IPS-18a (cell line): ENCODE results near the gene SKIC2.
"Not testable (repeated sequence)": the region's sequence is repeated elsewhere in the genome, so short reads cannot be mapped to it uniquely, and the experiment has no call there.

Experiments used
- H3K27ac ChIP-seq: one replicate; pipeline ENCODE4 v1.5.1; 2013; ENCODE audit warnings: low read length
- H3K27me3 ChIP-seq: one replicate; pipeline ENCODE4 v1.6.1; 2013; ENCODE audit warnings: mild to moderate bottlenecking, low read length; ENCODE audit not compliant: control insufficient read depth, insufficient read depth
- H3K36me3 ChIP-seq: one replicate; pipeline ENCODE4 v1.6.1; 2013; ENCODE audit warnings: low read depth, low read length; ENCODE audit not compliant: control insufficient read depth
- H3K4me1 ChIP-seq: one replicate; pipeline ENCODE4 v1.6.1; 2013; ENCODE audit warnings: low read depth, low read length; ENCODE audit not compliant: control insufficient read depth
- H3K4me3 ChIP-seq: one replicate; pipeline ENCODE4 v1.5.1; 2013; ENCODE audit warnings: low read length
- H3K9ac ChIP-seq: one replicate; pipeline ENCODE4 v1.6.1; 2013; ENCODE audit warnings: mild to moderate bottlenecking, low read length, moderate library complexity
- H3K9me3 ChIP-seq: one replicate; pipeline ENCODE4 v1.6.1; 2013; ENCODE audit warnings: low read depth, low read length; ENCODE audit not compliant: control insufficient read depth

The SKIC2 gene

DNA sequence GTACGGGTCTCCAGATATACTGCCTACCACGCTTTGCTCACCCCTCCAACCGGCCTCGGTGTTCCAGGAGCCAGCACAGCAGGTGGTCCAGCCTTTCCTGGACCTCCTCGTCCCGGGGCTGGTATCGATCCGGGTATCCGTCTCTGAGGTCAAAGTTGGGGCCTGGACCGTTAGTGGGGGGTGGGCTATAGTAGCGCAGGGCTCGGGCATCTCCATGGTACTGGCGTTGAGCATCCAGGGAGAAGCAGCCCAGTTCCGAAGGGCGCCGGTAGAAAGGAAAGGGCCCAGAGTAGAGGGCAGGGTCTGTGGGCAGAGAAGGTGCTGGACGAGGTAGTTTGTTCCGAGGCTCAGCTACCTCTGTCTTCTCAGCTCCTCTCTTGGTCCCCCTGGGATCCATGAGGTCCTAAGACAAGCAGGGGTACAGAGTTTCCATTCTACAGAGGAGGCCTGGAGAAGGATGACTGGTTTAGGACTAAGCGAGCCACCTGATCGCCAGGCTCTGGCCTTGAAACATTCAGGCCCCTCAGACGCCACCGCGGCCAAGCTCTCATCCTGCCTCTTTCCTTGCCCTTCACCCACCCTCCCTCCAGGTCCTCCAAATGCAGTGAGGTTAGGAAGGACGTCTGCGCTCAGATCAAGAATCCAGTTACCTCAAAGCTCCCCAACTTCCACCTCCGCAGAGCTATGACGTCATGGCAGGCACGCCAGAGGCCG, 12.5 kb downstream of the SKIC2 start:
- Histone ChIP-seq H3K36me3 (peaks cover 28% of the 10 kb centered on the region), H3K4me1 (peaks cover 5% of the 10 kb centered on the region), H3K27me3 (no peaks in the 10 kb centered on the region), H3K9me3 (no peaks in the 10 kb centered on the region), H3K9ac (peak overlapping the region; percentile 59), H3K4me3 (peak overlapping the region; percentile 91), H3K27ac (peak overlapping the region; percentile 89)

DNA sequence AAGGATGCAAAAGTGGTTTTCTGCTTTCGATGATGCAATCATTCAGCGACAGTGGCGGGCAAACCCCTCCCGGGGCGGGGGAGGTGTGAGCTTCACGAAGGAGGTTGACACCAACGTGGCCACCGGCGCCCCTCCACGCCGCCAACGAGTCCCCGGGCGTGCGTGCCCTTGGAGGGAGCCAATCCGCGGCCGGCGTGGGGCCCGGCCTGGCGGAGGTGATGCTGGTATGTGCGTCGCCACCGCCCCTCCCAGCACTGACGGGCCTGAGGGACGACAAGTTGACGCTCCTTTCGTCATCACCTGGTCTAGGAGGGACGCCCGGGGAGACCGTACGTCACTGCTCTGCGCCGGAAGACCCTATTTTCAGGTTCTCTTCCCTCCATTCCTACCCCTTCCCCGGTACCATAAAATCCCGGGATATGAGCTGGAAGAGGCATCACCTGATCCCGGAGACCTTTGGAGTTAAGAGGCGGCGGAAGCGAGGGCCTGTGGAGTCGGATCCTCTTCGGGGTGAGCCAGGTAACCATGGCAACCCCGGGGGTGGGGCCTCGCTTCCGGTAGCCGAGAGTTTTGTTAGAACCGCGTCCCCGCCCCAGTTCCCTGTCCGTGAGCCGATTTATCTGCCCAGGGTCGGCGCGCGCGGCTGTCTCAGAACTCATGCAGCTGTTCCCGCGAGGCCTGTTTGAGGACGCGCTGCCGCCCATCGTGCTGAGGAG, 13.2 kb downstream of the SKIC2 start, which contains the start of gene DXO:
TSS of gene DXO (minus strand) at position 146 of the 716 bp plus-strand sequence. CDS start 463 bp downstream, outside the sequence.
- Histone ChIP-seq H3K4me1 (peaks cover 5% of the 10 kb centered on the region), H3K9ac (peak within 1 kb of the TSS; percentile 59), H3K27me3 (no peaks in the 10 kb centered on the region), H3K9me3 (no peaks in the 10 kb centered on the region), H3K27ac (peak within 1 kb of the TSS; percentile 89), H3K36me3 (peaks cover 21% of the 10 kb centered on the region), H3K4me3 (peak within 1 kb of the TSS; percentile 91)

DNA sequence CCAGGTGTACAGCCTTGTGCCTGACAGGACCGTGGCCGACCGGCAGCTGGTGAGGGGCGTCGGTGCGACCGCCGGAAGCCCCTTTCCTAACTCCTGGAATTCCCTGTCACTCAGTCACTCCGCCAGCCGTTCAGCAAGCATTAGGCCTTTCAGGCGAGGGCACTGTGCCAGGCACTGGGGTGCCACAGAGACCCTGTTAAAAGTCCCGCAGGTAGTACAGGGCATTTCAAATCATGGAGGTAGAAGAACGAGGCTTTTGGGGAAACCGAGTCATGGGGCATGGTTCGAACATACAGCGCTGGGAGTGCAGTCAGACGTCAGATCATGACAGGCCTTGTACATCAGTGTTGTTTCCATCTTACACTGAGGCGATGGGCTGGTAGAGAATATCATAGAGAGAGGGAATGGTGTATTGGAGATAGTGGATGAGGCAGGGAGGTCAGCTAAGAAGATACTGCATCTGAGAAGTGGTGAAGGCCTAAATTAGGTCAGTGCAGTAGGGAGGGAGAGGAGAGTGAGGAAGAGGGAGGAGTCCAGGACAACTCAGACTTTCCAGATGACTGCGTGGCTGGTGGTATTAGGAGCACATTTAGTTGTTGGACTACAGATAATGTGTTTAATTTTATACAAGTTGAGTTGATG, 13.9 kb downstream of the SKIC2 start:
- peaks cover 5% of the 10 kb centered on the region for H3K4me1 ChIP-seq
- H3K4me3 ChIP-seq: peak overlapping the region; percentile 91
- H3K9ac ChIP-seq: peak overlapping the region; percentile 59
- no peaks in the 10 kb centered on the region for H3K9me3 ChIP-seq
- H3K27ac ChIP-seq: peak overlapping the region; percentile 89
- no peaks in the 10 kb centered on the region for H3K27me3 ChIP-seq
- peaks cover 16% of the 10 kb centered on the region for H3K36me3 ChIP-seq

DNA sequence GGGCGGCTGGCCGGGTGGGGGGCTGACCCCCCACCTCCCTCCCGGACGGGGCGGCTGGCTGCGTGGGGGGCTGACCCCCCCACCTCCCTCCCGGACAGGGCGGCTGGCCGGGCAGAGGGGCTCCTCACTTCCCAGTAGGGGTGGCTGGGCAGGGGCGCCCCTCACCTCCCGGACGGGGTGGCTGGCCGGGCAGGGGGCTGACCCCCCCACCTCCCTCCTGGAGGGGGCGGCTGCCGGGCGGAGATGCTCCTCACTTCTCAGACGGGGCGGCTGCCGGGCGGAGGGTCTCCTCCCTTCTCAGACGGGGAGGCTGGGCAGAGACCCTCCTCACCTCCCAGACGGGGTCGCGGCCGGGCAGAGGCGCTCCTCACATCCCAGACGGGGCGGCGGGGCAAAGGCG, 17.1 kb downstream of the SKIC2 start:
- not testable (repeated sequence) for H3K4me3 ChIP-seq, H3K27ac ChIP-seq, H3K9me3 ChIP-seq, H3K27me3 ChIP-seq, H3K36me3 ChIP-seq, H3K9ac ChIP-seq, H3K4me1 ChIP-seq

DNA sequence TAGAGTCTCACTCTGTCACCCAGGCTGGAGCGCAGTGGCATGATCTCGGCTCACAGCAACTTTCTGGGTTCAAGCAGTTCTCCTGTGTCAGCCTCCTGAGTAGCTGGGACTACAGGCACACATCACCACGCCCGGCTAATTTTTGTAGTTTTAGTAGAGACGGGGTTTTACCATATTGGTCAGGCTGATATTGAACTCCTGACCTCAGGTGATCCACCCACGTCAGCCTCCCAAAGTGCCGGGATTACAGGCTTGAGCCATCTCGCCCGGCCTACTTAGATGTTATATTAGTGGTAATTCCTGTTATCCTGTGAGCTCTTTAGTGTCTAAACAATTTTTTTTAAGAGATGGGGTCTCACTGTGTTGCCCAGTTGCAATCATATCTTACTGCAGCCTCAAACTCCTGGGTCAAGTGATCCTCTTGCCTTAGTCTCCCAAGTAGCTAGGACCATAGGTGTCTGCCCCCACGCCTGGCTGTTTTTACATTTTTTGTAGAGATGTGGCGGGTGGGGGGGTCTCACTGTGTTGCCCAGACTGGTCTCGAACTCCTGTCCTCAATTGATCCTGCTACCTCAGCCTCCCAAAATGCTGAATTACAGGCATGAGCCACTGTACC, 18.9 kb downstream of the SKIC2 start:
- Histone ChIP-seq H3K9ac (no peak overlapping the region), H3K4me3 (no peak overlapping the region), H3K36me3 (peaks cover 8% of the 10 kb centered on the region), H3K27me3 (no peaks in the 10 kb centered on the region), H3K9me3 (no peaks in the 10 kb centered on the region), H3K27ac (no peak overlapping the region), H3K4me1 (peaks cover 3% of the 10 kb centered on the region)

DNA sequence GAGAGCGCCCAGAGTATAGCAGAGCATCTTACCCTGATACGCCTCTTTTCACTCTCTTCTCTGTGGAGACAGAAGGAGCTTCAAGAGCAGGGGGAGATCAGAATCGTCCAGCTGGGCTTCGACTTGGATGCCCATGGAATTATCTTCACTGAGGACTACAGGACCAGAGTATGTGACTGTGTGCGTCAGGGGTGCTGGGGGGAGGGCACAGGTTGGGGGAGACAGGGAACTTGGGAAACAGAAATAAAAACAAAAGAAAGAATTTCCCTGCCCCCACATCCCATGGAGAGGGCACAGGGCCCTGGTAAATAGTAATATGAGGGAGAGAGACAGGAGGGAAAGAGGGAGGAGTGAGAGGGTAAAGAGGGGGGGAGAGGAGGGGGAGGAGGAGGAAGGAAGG, 19.9 kb downstream of the SKIC2 start:
- no peak overlapping the region for H3K9ac ChIP-seq

DNA sequence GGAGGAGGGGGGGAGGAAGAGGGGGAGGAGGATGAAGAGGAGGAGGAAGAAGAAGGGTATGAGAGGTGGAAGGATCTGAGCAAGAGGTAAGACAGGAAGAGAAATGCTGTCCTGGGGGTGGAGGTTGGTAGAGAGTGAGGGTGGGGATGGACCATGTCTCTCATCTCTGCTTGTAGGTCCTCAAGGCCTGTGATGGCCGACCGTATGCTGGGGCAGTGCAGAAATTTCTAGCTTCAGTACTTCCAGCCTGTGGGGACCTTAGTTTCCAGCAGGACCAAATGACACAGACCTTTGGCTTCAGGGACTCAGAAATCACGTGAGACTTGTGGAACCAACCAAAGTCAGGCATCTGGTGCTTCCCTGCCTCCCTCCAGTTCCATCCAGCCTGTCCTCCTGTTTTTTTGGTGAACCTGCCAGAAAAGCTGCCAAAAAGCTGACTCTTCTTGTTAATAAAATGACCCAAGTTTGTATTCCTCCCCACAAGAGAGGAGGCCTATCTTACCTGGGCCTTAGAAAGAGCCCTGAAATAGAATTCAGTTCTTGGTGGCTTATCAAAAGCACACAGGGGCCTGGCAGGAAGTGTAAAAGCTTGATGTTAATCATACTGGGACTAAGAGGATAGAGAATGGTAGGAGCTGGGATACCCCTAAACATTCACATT, 20.4 kb downstream of the SKIC2 start:
- no peak overlapping the region for H3K27ac ChIP-seq
- peaks cover 8% of the 10 kb centered on the region for H3K36me3 ChIP-seq
- H3K27me3 ChIP-seq: no peaks in the 10 kb centered on the region
- H3K4me1 ChIP-seq: no peaks in the 10 kb centered on the region
- no peak overlapping the region for H3K9ac ChIP-seq
- no peak overlapping the region for H3K4me3 ChIP-seq
- no peaks in the 10 kb centered on the region for H3K9me3 ChIP-seq

More for the DNA sequence above, 19.9 kb downstream of the SKIC2 start:
- H3K4me1 ChIP-seq: no peaks in the 10 kb centered on the region
- H3K4me3 ChIP-seq: no peak overlapping the region
- H3K36me3 ChIP-seq: peaks cover 8% of the 10 kb centered on the region
- no peaks in the 10 kb centered on the region for H3K9me3 ChIP-seq
- H3K27me3 ChIP-seq: no peaks in the 10 kb centered on the region
- no peak overlapping the region for H3K27ac ChIP-seq

DNA sequence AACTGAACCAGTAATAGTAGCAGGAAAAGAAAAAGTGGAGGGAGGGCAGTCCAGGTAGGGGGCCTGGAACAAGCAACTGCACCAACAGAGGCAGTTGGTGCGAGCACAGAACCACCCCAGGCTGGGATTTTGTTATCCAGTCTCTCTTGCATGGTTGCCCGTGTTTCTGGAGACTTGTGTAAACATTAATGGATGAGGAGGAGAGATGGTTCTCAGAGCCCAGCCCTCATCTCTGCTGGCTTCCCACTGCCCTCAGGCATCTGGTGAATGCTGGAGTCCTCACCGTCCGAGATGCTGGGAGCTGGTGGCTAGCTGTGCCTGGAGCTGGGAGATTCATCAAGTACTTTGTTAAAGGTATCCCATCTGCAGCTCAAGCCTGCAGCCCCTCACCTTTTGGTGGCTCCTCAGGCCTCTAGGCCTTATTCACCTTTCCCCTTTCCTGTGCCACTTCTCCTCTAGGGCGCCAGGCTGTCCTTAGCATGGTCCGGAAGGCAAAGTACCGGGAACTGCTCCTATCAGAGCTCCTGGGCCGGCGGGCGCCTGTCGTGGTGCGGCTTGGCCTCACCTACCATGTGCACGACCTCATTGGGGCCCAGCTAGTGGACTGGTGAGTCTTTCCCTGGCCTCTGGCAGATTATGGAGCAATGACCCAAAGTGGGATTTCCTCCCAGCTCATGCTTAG, 21.4 kb downstream of the SKIC2 start:
- H3K4me3 ChIP-seq, H3K36me3 ChIP-seq, H3K4me1 ChIP-seq, H3K9ac ChIP-seq, H3K27ac ChIP-seq, H3K27me3 ChIP-seq, H3K9me3 ChIP-seq: not testable (repeated sequence)

DNA sequence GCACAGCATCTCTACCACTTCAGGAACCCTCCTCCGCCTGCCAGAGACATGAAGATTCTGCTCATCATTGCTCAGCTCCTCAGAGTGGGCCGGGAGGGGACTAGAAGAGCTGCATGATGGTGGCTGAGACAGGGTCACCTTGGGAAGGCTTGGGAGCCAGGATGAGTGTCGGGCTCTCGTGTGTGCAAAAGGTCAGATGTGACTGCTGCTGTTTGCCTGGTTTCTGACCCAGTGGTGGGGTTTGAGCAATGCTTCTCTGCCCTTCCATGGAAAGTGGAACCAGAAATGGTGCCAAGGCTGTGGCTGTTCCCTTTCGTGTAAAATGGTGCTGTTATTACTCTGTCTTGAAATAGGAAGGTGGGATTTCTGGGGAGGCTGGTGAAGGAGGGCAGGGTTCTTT, 22.0 kb downstream of the SKIC2 start:
- not testable (repeated sequence) for H3K27me3 ChIP-seq, H3K27ac ChIP-seq, H3K9ac ChIP-seq, H3K36me3 ChIP-seq, H3K9me3 ChIP-seq, H3K4me1 ChIP-seq, H3K4me3 ChIP-seq

DNA sequence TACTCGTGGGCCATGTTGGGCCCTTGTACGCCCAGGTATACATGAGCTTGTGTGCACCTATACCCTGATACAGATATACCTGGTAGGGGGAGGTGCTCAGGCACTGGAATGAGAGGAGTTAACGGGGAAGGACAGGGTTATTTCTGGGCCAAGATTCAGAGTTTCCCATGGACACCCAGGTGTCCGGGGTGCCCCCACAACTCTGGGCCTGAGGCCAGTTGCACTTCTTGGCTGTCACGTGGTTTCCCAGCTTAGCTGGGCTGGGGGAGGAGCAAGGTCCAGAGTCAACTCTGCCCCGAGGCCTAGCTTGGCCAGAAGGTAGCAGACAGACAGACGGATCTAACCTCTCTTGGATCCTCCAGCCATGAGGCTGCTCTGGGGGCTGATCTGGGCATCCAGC, 22.8 kb downstream of the SKIC2 start, which contains the start of gene C4A:
TSS of gene C4A (plus strand) at position 314 of the 400 bp plus-strand sequence. CDS start at position 365, 51 bp downstream.
- H3K9ac ChIP-seq, H3K27me3 ChIP-seq, H3K27ac ChIP-seq, H3K9me3 ChIP-seq, H3K4me3 ChIP-seq, H3K36me3 ChIP-seq, H3K4me1 ChIP-seq: not testable (repeated sequence)
